T47D (cell line): ENCODE measurements around the gene RHEX.

Experiments
- DNase-seq, 2 experiments: peaks; one replicate each; pipeline versions ENCODE4 v3.0.0 to v3.0.0-alpha.2; 2011 to 2012; ENCODE audit warnings: low read depth in 1 of 2, low spot score in 1 of 2
- JUND ChIP-seq: IDR thresholded peaks from 2 replicates; pipeline ENCODE4 v1.6.1; 2012; ENCODE audit warnings: low read depth
- in situ Hi-C: cut with HindIII; loops from 2 replicates; pipeline ENCODE4 v1.10.0; 2016; ENCODE audit warnings: low sequenced_read_pairs, low pct_unique_long_range_greater_than_20kb

Gene RHEX

GRCh38 chr1:206020393-206021007 is 32.5 kb upstream of the RHEX start:
- no peak for DNase-seq
- in situ Hi-C loops, result no loop called here
- TF ChIP-seq JUND, result no peak

GRCh38 chr1:206021008-206021625 is 31.9 kb upstream of the RHEX start:
- DNase-seq, result no peak
- in situ Hi-C loops, result no loop called here
- no peak for TF ChIP-seq JUND

GRCh38 chr1:206021626-206022365 is 31.2 kb upstream of the RHEX start:
- in situ Hi-C loops, result no loop called here
- DNase-seq, result no peak
- no peak for TF ChIP-seq JUND

GRCh38 chr1:206022766-206023165 is 30.2 kb upstream of the RHEX start:
- in situ Hi-C loops, result no loop called here
- no peak for DNase-seq
- TF ChIP-seq JUND, result no peak

- TF ChIP-seq JUND, result no peak
- in situ Hi-C loops, result no loop called here
- DNase-seq, result no peak
Observed at GRCh38 chr1:206023695-206024094, 29.3 kb upstream of the RHEX start, which contains the start of gene CTSE. CTSE (minus strand) TSS chr1:206023895; CDS start chr1:206023791, 104 bp downstream.

- no peak for DNase-seq
- in situ Hi-C loops, result no loop called here
- no peak for TF ChIP-seq JUND
Observed at GRCh38 chr1:206025283-206025820, 27.6 kb upstream of the RHEX start.

DNA sequence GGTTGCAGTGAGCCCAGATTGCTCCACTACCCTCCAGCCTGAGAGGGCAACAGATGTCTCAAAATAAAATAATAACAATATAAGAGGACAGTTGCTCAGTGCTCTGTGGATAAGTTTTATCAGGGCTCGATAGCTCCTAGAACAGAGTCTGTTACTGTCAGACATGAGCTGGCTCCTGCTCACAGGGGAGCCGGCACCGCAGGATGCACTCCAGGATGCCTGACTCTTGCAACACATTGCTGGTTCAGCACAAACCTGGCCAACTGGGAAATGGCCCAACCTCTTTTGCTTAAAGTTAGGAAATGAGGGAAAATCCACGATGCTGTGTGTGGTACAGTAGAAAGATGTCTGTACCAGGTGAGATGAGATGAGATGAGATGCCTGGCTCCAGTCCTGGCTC is 23.5 kb upstream of the RHEX start:
- DNase-seq, result no peak
- in situ Hi-C loops, result no loop called here
- no peak for TF ChIP-seq JUND

DNA sequence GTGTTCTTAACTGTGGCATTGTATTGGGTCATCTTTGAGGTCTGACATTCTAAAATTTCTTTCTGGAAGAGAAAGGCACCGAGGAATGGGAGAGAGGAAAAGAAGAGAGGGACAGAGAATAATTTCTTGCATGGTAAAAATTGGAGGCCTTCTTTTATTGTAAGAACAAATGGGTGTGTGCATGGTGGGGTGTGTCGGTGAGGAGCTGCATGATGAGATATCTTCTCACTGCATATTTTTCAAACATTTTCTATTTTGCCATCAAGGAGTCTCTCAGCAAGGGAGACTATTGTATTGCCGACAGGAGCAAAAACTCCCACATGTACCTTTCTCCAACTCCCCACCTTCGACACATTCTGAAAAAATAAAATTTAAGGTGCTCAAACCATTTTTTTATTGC is 22.8 kb upstream of the RHEX start:
- no peak for DNase-seq
- in situ Hi-C loops, result no loop called here
- no peak for TF ChIP-seq JUND

DNA sequence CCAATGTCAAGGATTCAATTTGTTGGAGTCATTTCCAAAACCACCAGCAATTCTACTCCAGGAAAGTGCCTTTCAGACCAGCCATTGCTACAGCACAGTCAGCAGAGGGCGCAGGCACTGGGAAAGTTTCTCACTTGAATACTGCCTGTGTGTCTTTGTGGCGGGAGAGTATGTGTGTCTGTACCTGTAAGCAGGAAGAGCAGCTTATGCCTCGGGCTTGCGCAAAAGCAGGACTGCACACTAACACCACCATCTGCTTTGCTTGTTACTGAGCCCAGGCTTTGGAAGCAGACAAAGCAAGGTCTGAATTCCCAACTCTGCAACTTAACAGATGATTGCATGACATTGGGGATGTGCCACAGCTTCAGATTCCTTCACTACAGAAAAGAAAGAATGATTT is 22.3 kb upstream of the RHEX start:
- in situ Hi-C loops, result no loop called here
- DNase-seq, result peak; percentile 62 to 93
- no peak for TF ChIP-seq JUND

- TF ChIP-seq JUND, result no peak
- no peak for DNase-seq
- in situ Hi-C loops, result no loop called here
Observed at GRCh38 chr1:206032380-206033140, 20.4 kb upstream of the RHEX start.

- no peak for DNase-seq
- TF ChIP-seq JUND, result no peak
- in situ Hi-C loops, result no loop called here
Observed at GRCh38 chr1:206035027-206035426, 17.9 kb upstream of the RHEX start.

DNA sequence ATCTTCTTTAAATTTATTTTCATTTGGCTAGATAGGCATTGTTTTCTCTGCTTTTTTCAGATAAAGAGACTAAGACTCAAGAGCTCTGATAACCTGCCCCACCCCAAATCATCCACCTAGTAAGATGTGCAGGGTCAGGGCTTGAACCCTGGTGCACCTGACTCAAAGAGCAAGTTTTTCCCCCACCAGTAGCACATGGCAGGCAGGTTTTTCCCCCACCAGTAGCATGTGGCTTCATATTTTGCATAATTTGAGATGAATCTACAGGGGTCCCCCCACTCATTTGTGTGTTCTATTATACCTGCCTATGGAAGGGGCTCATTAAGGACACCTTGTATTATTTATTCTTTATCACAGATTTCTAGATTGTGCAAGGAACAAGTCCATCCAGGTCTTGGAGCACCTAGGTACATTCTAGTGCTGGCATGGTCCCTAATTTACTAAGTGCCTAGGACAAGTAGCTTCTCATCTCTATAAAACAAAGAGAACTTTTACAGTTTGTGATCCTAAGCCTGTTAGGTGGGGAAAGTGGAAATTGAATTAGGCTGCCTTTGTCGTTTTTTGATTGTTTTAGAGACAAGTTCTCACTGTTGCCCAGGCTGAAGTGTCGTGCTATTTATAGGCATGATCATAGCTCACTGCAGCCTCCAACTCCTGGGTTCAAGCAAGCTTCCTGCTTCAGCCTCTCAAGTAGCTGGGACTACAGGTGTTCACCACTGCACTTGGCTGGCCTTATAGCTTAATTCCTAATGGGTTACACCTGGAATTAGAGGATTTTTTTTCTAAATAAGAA is 16.1 kb upstream of the RHEX start:
- no peak for TF ChIP-seq JUND
- in situ Hi-C loops, result no loop called here
- DNase-seq, result no peak
